GM10266 (cell line): ENCODE measurements around the gene ZBTB7B.

ENCODE experiments used
- DNase-seq: peaks from one replicate; pipeline ENCODE4 v3.0.0; 2012; ENCODE audit errors: extremely low spot score
- TF ChIP-seq, protein P1 (sequence below): IDR thresholded peaks from 2 replicates; pipeline ENCODE4 v1.5.1; 2012; ENCODE audit warnings: mild to moderate bottlenecking, low read depth; ENCODE audit not compliant: control insufficient read depth, insufficient read depth; ENCODE audit errors: missing control alignments

ZBTB7B gene

DNA sequence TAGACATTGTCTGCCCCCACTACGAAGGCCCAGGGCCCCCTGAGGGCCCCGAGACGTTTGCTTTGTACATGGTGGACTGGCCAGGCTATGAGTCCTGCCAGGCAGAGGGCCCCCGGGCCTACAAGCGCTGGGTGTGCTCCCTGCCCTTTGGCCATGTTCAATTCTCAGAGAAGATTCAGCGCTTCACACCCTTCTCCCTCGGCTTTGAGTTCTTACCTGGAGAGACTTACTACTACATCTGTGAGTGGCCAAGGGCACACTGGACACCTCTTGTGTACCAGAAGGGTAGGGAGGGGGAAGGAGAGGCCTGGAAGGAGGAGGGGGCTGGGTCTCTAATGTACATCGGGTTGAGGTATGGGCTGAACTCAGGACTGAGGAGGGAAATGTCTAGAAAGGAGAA lies 64.2 kb downstream of the ZBTB7B start:
- TF ChIP-seq, protein P1, sequence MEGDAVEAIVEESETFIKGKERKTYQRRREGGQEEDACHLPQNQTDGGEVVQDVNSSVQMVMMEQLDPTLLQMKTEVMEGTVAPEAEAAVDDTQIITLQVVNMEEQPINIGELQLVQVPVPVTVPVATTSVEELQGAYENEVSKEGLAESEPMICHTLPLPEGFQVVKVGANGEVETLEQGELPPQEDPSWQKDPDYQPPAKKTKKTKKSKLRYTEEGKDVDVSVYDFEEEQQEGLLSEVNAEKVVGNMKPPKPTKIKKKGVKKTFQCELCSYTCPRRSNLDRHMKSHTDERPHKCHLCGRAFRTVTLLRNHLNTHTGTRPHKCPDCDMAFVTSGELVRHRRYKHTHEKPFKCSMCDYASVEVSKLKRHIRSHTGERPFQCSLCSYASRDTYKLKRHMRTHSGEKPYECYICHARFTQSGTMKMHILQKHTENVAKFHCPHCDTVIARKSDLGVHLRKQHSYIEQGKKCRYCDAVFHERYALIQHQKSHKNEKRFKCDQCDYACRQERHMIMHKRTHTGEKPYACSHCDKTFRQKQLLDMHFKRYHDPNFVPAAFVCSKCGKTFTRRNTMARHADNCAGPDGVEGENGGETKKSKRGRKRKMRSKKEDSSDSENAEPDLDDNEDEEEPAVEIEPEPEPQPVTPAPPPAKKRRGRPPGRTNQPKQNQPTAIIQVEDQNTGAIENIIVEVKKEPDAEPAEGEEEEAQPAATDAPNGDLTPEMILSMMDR, result no peak
- no peak for DNase-seq
